Activated T-cell treated with anti-CD3 and anti-CD28 coated beads, Interleukin-2, amount 50 U/mL, for 4 hours (primary cell): ENCODE measurements around the gene MDP1. TPM values are rescaled to one million over a fixed set of nuclear protein-coding genes. Genes with fewer than 3 reads are reported as not detected.
"Not testable (repeated sequence)": the region's sequence is repeated elsewhere in the genome, so short reads cannot be mapped to it uniquely, and the experiment has no call there.

Experiments
- ATAC-seq, 2 donors: fragments of 200-7000 bp; cut with Tn5 transposase; one replicate each; pipeline ENCODE4 v1.10.0; 2021
- DNase-seq: peaks from one replicate; pipeline ENCODE4 v3.0.0-alpha.2; 2020
- H3K27me3 Mint-ChIP-seq: one replicate; pipeline ENCODE4 v1.8.0; 2021; ENCODE audit warnings: low read depth, mixed read lengths
- H3K36me3 Mint-ChIP-seq: one replicate; pipeline ENCODE4 v1.8.0; 2022; ENCODE audit warnings: mixed read lengths; ENCODE audit not compliant: insufficient read depth
- H3K4me1 Mint-ChIP-seq: one replicate; pipeline ENCODE4 v1.8.0; 2021; ENCODE audit warnings: low read depth, mixed read lengths
- H3K4me3 Mint-ChIP-seq: one replicate; pipeline ENCODE4 v1.8.0; 2021; ENCODE audit warnings: mild to moderate bottlenecking, moderate library complexity, mixed read lengths
- H3K9me3 Mint-ChIP-seq: one replicate; pipeline ENCODE4 v1.8.0; 2021; ENCODE audit warnings: mixed read lengths
- total RNA-seq, 3 donors: library from RNA; stranded (reverse); gene quantifications; one replicate each; pipeline ENCODE4 v1.2.1, GENCODE V29; 2021

The MDP1 gene
- total RNA-seq, 3 donors from 2014 or later: 16.3 to 19.5 (median 18.4) TPM

DNA sequence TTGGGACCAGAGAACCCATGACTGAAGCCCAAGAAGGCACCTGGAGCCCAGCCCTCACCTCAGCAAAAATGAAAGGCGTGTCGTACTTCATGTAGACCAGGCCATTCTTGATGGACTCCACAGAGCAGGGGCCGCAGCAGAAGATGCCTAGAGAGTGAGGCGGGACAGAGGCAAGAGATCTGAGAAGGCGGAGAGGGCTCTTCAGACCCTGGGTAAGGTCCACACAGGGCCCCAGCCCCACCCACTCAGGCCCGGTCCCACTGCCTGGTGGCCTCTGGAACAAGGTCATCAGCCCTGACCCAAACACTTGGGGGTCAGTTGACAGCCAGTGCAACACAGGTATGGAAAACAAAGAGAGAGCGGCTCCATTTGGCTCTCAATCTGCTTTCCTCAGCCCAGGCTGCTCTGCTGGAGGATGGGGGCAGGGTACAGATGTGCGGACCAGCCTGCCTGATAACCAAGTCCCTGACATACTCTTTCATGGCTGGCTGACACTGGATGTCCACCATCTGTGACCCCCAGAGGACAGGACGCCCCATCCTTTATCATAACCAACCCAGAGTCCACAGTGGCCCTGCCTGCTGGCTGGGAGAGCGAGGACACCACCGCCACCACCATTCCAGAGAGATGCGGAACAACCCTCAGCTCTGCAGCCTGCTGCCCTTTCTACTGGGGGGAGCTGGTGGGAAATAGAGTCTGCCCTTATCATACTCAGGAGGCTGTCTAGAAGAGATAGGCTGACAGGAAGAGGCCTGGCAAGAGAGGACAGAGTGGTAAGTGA lies 40.3 kb upstream of the MDP1 start:
- ATAC-seq: no peak
- H3K27me3 Mint-ChIP-seq: no peaks in the 10 kb centered on the region
- no peak for DNase-seq
- H3K9me3 Mint-ChIP-seq: no peaks in the 10 kb centered on the region
- no peaks in the 10 kb centered on the region for H3K4me1 Mint-ChIP-seq
- no peak overlapping the region for H3K4me3 Mint-ChIP-seq
- peaks cover 15% of the 10 kb centered on the region for H3K36me3 Mint-ChIP-seq

DNA sequence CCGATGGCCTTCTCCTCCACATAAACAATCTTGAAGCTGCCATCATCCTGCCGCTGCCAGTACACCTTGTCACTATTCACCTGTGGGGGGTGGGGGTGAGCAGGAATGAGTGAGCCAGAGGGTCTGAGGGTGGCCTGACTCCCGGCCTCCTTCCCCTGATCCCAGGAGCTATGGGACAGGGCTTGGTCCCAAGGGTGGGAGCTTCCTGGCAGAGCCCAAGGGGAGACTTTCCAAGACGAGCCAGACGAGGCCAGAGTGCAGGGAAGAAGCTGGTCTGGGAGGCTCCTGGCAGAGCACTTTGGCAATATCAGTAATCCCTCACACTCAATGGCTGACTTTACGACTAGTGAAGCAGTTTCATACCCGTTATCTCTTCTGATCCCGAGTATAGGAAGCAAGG lies 39.6 kb upstream of the MDP1 start:
- DNase-seq (no peak), ATAC-seq (no peak)
- peaks cover 13% of the 10 kb centered on the region for H3K36me3 Mint-ChIP-seq
- H3K27me3 Mint-ChIP-seq: no peaks in the 10 kb centered on the region
- H3K4me3 Mint-ChIP-seq: no peak overlapping the region
- H3K9me3 Mint-ChIP-seq: no peaks in the 10 kb centered on the region
- peaks cover 5% of the 10 kb centered on the region for H3K4me1 Mint-ChIP-seq

DNA sequence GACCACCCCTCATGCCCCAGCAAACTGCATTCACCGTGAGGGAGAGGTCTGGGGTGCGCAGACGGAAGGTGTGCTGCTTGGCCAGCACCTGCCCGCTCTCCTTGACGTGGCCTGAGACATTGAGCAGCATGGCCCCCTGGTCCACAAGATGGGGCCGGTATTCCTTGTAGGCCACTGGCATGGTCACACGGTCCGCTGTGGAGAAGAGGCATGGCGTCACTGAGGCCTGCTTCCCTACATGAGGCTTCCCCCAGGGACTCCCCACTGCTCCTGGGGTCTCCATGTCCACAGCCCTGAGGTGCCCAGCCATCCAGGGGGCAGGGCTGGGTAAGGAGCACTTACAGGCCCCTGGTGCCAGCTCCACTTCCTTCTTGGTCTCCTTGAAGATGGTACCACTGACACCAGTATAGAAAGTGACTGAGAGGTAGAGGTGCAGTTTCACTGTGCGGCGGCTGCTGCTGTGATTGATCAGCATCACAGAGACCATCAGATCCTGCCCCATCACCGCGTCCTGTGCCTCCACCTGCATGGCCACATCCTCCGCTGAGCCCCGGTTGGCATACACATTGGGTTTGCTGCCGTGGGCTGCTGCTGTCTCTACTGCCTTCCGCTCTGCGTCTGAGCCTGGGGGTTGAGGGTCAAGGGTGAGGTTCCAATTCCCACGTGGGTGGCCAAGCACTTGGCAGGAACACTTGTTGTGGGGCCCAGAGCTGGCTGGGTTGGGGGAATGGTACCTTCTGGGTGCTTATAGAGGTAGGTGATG lies 38.9 kb upstream of the MDP1 start:
- DNase-seq: no peak
- Mint-ChIP-seq H3K4me3 (no peak overlapping the region), H3K36me3 (peaks cover 13% of the 10 kb centered on the region), H3K9me3 (no peaks in the 10 kb centered on the region), H3K27me3 (no peaks in the 10 kb centered on the region), H3K4me1 (peaks cover 11% of the 10 kb centered on the region)
- ATAC-seq: no peak

DNA sequence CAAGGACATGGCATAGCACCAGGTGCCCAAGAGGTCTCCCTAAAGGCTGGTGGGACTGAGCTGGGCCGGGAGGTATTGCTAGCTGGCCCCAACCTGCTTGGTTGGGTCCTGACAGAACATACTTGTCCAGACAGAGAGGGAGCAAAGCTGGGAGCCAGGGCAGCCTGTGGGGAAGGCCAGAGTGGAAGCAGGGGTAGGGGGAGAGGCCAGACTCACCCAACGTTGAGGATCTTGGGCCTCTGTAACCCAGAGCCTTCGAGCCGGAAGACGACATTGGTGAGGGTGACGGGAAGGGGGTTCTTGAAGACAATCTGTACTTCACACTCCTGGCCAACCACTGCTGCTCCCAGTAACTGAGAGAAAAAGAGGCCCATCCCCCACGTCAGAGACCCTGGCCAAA lies 38.1 kb upstream of the MDP1 start:
- no peak overlapping the region for H3K4me3 Mint-ChIP-seq
- DNase-seq: no peak
- H3K4me1 Mint-ChIP-seq: peaks cover 14% of the 10 kb centered on the region
- no peaks in the 10 kb centered on the region for H3K27me3 Mint-ChIP-seq
- H3K9me3 Mint-ChIP-seq: no peaks in the 10 kb centered on the region
- no peak for ATAC-seq
- H3K36me3 Mint-ChIP-seq: peaks cover 13% of the 10 kb centered on the region

DNA sequence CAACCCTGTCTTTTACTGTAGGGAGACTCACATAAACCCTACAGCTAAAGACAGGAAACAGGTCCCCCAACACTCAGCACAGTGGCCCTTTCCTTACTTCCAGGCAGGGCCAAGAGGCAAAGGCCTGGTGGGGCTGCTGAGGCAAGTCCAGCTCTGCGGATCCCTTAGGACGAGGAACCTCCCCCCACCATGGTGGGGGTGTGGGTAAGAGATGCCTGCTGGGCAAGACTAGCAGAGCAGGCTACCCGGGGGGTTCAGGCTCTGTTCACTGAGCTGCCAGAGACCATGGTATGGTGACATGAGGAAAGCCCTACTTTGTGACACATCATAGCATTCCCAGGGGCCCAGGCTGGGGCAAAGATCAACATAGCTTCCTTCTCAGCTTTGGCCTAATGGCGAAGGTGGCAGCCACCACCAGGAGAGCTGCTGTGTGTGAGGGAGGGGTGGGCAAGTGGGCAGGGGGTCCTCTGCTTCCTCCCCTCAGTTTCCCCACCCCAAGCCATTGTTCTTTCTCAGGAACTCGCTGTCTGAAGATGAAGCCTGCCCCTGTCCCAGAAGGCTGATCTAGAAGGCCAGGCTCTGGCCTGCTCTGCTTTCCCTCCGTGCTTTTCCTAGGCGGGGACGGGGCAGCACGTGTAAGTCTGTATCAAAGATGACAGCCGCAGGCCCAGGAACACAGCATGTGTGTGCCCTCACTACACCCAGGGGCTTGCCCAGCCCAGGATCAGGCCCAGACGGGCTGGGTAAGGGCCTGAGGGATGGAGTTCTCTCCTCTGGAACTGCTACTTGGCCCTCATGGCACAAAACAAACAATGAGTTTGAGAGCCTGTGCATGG lies 36.6 kb upstream of the MDP1 start:
- H3K4me1 Mint-ChIP-seq: peaks cover 22% of the 10 kb centered on the region
- H3K9me3 Mint-ChIP-seq: no peaks in the 10 kb centered on the region
- H3K36me3 Mint-ChIP-seq: peaks cover 18% of the 10 kb centered on the region
- ATAC-seq (no peak), DNase-seq (no peak)
- no peak overlapping the region for H3K4me3 Mint-ChIP-seq
- no peaks in the 10 kb centered on the region for H3K27me3 Mint-ChIP-seq

DNA sequence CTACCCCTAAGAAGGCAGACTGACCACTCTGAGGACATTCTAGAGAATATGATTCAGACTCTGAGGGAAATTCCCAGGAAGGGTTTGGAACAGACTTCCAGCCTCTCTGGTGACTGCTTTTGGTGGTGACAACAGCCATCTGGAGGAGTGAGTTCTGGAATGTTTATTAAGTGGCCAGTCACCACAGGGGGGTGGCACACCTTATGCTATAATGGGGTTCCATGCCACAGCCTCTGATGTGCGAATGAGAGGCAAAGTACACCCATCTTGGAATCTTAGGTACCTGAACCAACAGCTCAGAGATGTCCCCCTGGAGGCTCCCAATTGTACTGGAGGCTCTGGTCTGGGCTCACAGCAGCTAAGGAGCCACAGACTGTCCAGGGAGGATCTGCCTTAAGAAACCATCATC lies 36.0 kb upstream of the MDP1 start:
- H3K27me3 Mint-ChIP-seq: no peaks in the 10 kb centered on the region
- H3K4me1 Mint-ChIP-seq: peaks cover 26% of the 10 kb centered on the region
- DNase-seq (no peak), ATAC-seq (no peak)
- peaks cover 19% of the 10 kb centered on the region for H3K36me3 Mint-ChIP-seq
- no peaks in the 10 kb centered on the region for H3K9me3 Mint-ChIP-seq
- H3K4me3 Mint-ChIP-seq: no peak overlapping the region

DNA sequence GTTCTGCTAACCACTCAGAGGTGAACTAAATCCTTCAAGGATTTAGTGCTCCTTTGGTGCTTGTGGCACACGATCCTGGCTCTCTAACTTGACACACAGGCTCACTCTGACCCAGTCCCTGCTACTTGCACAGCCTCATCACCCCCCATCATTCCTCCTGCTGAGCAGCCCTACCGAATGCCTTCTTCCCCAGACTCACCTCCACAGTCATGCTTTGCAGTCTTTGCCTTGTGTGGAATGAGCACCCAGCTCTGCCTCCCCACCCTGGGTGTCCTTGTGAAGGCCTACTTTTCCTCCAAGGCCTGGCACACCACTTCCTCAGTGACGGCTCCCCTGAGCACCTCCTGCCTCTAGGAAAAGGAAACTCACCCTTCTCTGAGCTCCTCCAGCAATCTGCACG lies 34.5 kb upstream of the MDP1 start:
- H3K9me3 Mint-ChIP-seq: no peaks in the 10 kb centered on the region
- H3K27me3 Mint-ChIP-seq: no peaks in the 10 kb centered on the region
- DNase-seq (no peak), ATAC-seq (no peak)
- peaks cover 16% of the 10 kb centered on the region for H3K36me3 Mint-ChIP-seq
- peaks cover 29% of the 10 kb centered on the region for H3K4me1 Mint-ChIP-seq
- H3K4me3 Mint-ChIP-seq: peak overlapping the region; percentile 29

DNA sequence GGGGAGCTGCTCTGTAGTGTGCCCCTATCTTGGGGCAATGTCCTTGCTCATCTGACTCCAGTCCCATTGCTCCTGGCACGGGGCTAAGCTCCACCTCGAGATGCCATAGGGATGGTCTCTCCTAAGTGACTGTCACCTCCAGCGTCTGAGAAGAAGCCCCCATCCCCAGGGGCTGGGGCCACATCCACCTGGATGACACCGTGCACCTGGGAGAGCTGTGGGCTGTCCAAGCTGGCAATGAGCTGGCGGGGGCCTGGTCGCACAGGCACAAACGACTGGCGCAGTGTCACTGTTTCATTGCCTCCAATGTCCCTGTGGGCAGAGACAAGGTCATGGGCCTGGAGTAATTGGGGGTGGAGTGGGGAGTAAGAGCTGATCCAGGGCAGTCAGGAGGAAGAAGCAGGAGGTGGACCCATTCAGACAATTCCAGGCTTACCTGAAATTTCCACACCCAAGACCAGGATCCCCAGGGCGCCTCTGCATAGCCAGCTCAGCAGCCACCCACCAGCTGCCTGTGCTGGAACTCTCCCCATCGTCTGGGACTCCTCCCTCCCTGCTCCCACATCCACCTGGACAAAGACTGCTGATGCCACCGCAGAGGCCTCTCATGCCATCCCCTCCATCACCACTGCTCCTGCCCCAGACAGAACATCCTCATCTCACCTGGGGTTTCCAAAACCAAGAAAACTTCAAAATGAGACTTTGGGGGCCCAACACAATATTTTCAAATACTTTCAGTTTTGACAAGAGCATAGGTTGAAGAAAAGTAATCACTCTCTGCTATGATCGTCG lies 33.6 kb upstream of the MDP1 start:
- no peak for DNase-seq
- peaks cover 33% of the 10 kb centered on the region for H3K4me1 Mint-ChIP-seq
- no peaks in the 10 kb centered on the region for H3K9me3 Mint-ChIP-seq
- no peaks in the 10 kb centered on the region for H3K27me3 Mint-ChIP-seq
- ATAC-seq: no peak
- peak overlapping the region; percentile 20 for H3K4me3 Mint-ChIP-seq
- H3K36me3 Mint-ChIP-seq: peaks cover 12% of the 10 kb centered on the region

DNA sequence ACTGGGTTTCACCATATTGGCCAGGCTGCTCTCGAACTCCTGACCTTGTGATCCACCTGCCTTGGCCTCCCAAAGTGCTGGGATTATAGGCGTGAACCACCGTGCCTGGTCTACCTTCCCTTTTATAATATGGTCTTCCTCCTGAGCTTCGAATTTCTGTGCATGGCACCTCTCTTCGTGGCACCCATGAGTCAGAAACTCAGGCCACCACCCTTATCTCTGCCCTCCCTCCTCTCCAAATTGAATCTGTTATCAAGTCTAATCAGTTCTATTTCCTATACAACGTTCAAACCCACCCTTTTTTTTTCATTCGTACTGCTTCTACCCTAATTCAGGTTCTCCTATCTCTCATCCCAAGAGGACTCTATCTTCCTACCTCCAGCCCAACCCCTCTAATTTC lies 31.6 kb upstream of the MDP1 start:
- H3K4me1 Mint-ChIP-seq: peaks cover 46% of the 10 kb centered on the region
- peak overlapping the region; percentile 34 for H3K4me3 Mint-ChIP-seq
- DNase-seq: no peak

DNA sequence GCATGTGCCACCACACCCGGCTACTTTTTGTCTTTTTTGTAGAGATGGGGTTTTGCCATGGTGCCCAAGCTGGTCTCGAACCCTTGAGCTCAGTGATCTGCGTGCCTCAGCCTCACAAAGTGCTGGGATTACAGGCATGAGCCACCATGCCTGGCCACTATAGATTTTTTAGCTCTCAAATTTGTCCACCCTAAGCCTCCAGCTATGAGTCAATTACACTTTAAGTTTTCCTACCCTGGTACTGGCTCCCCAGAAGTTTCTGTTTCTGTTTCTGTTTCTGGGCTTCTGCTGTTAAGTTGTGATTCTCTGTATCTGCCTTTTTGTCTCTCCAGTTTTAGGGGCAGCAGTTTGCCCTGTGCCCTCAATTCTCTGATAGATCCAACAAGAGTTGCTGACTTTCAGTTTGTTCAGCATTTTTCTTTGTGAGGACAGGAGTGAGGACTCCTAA lies 30.9 kb upstream of the MDP1 start:
- ATAC-seq (peak in 1 of 2 donors; percentile 10), DNase-seq (no peak)
- H3K4me1 Mint-ChIP-seq: peaks cover 48% of the 10 kb centered on the region
- H3K9me3 Mint-ChIP-seq: no peaks in the 10 kb centered on the region
- H3K27me3 Mint-ChIP-seq: no peaks in the 10 kb centered on the region
- H3K4me3 Mint-ChIP-seq: peak overlapping the region; percentile 68
- peaks cover 6% of the 10 kb centered on the region for H3K36me3 Mint-ChIP-seq

More for the DNA sequence above, 31.6 kb upstream of the MDP1 start:
- no peaks in the 10 kb centered on the region for H3K9me3 Mint-ChIP-seq
- H3K27me3 Mint-ChIP-seq: no peaks in the 10 kb centered on the region
- ATAC-seq: no peak
- H3K36me3 Mint-ChIP-seq: peaks cover 6% of the 10 kb centered on the region

DNA sequence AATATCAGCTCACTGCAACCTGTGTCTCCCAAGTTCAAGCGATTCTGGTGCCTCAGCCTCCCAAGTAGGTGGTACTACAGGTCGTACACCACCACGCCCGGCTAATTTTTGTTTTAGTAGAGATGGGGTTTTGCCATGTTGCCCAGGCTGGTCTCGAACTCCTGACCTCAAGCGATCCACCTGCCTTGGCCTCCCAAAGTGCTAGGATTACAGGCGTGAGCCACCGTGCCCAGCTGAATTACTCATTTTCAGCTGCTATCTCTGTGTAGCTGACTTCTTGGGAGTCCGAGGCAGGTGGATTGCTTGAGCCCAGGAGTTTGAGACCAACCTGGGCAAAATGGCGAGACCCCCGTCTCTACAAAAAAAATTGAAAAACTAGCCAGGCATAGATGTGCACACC lies 29.5 kb upstream of the MDP1 start:
- DNase-seq, ATAC-seq, H3K27me3 Mint-ChIP-seq, H3K9me3 Mint-ChIP-seq, H3K4me3 Mint-ChIP-seq, H3K36me3 Mint-ChIP-seq: not testable (repeated sequence)
- H3K4me1 Mint-ChIP-seq: peaks cover 51% of the 10 kb centered on the region

DNA sequence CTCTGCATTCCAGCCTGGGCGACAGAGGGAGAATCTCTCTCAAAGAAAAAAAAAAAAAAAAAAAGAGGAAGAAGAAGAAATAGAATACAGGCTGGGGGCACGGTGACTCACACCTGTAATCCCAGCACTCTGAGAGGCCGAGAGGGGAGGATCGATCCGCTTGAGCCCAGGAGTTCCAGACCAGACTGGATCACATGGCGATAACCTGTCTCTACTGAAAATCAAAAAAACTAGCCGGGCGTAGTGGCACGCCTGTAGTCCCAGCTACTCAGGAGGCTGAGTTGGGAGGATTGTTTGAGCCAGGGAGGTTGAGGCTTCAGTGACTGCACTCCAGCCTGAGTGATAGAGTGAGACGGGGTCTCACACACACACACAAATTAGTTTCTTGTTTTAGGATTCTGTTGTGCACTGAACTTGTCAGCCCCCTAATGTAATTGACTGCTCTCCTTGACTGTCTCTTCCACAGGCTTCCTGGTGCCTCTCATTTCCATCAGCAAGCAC lies 27.5 kb upstream of the MDP1 start:
- Mint-ChIP-seq H3K27me3 (no peaks in the 10 kb centered on the region), H3K4me3 (peak overlapping the region; percentile 97), H3K36me3 (peaks cover 24% of the 10 kb centered on the region), H3K9me3 (no peaks in the 10 kb centered on the region), H3K4me1 (peaks cover 63% of the 10 kb centered on the region)
- no peak for ATAC-seq
- no peak for DNase-seq

DNA sequence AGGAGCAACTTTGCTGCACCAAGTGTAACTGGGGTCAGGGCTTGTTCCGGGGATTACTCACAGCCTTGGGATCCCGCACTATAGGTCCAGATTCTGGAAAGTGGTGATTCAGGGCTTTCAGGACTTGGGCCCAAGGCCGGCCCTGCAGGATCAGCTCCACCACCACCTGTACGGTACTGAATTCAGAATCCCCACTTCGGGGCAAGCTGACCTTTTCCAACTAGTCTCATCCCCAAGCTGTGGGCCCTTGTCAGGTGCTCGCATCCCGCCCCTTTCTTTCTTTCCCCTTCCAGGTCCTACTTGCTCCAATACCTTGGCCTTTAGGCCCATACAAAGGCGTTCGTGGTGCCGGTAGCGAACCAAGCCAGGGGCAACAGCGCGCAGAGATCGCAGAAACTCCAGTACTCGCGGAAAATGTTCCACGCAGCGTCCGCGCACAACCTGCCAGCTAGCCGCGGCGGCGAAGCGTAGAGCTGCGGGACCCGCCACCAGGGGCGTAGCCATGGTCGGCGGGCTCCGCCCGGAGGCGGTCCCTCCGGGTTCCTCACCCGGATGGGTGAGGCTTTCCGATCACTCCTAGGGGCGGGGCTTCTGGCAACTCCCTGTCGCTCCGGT lies 26.1 kb upstream of the MDP1 start:
- no peaks in the 10 kb centered on the region for H3K9me3 Mint-ChIP-seq
- H3K36me3 Mint-ChIP-seq: peaks cover 33% of the 10 kb centered on the region
- ATAC-seq (peak; percentile 87 to 90), DNase-seq (peak; percentile 91)
- peaks cover 65% of the 10 kb centered on the region for H3K4me1 Mint-ChIP-seq
- no peaks in the 10 kb centered on the region for H3K27me3 Mint-ChIP-seq
- peak overlapping the region; percentile 97 for H3K4me3 Mint-ChIP-seq
